ENCODE data around the gene IL1RAP.

- TF ChIP-seq, protein P1, sequence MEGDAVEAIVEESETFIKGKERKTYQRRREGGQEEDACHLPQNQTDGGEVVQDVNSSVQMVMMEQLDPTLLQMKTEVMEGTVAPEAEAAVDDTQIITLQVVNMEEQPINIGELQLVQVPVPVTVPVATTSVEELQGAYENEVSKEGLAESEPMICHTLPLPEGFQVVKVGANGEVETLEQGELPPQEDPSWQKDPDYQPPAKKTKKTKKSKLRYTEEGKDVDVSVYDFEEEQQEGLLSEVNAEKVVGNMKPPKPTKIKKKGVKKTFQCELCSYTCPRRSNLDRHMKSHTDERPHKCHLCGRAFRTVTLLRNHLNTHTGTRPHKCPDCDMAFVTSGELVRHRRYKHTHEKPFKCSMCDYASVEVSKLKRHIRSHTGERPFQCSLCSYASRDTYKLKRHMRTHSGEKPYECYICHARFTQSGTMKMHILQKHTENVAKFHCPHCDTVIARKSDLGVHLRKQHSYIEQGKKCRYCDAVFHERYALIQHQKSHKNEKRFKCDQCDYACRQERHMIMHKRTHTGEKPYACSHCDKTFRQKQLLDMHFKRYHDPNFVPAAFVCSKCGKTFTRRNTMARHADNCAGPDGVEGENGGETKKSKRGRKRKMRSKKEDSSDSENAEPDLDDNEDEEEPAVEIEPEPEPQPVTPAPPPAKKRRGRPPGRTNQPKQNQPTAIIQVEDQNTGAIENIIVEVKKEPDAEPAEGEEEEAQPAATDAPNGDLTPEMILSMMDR (IDR thresholded peaks at IDR 0.05) = no peak
- no peak for TF ChIP-seq POLR2A (IDR thresholded peaks at IDR 0.05)
- TF ChIP-seq POLR2AphosphoS5 (IDR thresholded peaks at IDR 0.05) = no peak
- TF ChIP-seq EP300 (IDR thresholded peaks at IDR 0.05) = no peak
Measured at GRCh38 chr3:190531406-190531805, 17.5 kb downstream of the IL1RAP start.
